Measurements from ENCODE around the gene UBA3.

DNA sequence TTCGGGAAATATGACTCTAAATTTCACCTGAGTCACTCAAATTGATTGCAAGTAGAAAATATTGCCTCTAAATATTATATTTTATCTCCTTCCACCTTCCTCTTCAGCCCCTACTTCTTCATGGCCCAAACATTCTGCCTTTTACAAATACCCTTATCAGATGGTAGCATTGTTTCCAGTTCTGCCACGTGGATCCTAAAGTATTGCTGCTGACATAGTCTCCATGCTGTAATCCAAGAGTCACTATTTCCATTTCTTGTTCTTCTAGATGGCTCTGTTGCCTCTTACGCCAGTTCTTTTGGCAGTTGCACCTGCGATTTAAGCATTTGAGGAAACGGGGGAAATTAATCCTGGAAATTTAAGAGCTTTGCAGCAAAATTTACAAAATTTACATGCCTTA lies 28.6 kb upstream of the UBA3 start:
- TF ChIP-seq, protein P1, sequence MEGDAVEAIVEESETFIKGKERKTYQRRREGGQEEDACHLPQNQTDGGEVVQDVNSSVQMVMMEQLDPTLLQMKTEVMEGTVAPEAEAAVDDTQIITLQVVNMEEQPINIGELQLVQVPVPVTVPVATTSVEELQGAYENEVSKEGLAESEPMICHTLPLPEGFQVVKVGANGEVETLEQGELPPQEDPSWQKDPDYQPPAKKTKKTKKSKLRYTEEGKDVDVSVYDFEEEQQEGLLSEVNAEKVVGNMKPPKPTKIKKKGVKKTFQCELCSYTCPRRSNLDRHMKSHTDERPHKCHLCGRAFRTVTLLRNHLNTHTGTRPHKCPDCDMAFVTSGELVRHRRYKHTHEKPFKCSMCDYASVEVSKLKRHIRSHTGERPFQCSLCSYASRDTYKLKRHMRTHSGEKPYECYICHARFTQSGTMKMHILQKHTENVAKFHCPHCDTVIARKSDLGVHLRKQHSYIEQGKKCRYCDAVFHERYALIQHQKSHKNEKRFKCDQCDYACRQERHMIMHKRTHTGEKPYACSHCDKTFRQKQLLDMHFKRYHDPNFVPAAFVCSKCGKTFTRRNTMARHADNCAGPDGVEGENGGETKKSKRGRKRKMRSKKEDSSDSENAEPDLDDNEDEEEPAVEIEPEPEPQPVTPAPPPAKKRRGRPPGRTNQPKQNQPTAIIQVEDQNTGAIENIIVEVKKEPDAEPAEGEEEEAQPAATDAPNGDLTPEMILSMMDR (IDR thresholded peaks at IDR 0.05; ENCODE audit: extremely low read depth in 1 of 2, insufficient read depth in 1 of 2, low read depth in 1 of 2, low read length in 2 of 2) = no peak
- TF ChIP-seq MAX (IDR thresholded peaks at IDR 0.05; ENCODE audit: insufficient read depth, insufficient read length) (peak; percentile 20), POLR2AphosphoS5 (IDR thresholded peaks at IDR 0.05; ENCODE audit: insufficient read depth, low read depth, low read length) (no peak), EZH2 (IDR thresholded peaks at IDR 0.05; ENCODE audit: borderline replicate concordance, low read depth, low read length, severe bottlenecking) (no peak), POLR2A (IDR thresholded peaks at IDR 0.05; ENCODE audit: low read depth, low read length) (no peak), JUN (IDR thresholded peaks at IDR 0.05; ENCODE audit: borderline replicate concordance, insufficient read depth, insufficient read length, low read depth) (peak; percentile 49), FOS (IDR thresholded peaks at IDR 0.05; ENCODE audit: borderline replicate concordance, insufficient read depth, low read length) (no peak)

Measured in endothelial cell of umbilical vein (primary cell).